Activated gamma-delta T cell treated with anti-CD3 and anti-CD28 coated beads, Interleukin-2, amount 50 U/mL, for 16 hours (primary cell): ENCODE results near the gene OBI1.

Experiments used
- DNase-seq: peaks from one replicate; pipeline ENCODE4 v3.0.0-alpha.2; 2020; ENCODE audit warnings: low read depth

The OBI1 gene

GRCh38 chr13:78658630-78659449 is at the start of gene OBI1:
TSS of gene OBI1 (minus strand) at chr13:78659155. CDS start at chr13:78659120, 35 bp downstream.
- peak; percentile 88 for DNase-seq

GRCh38 chr13:78701383-78701782 is 42.4 kb upstream of the OBI1 start:
- DNase-seq = no peak

GRCh38 chr13:78700121-78700910 is 41.4 kb upstream of the OBI1 start:
- no peak for DNase-seq

GRCh38 chr13:78689011-78689410 is 30.1 kb upstream of the OBI1 start:
- no peak for DNase-seq

GRCh38 chr13:78686461-78686860 is 27.5 kb upstream of the OBI1 start:
- no peak for DNase-seq

GRCh38 chr13:78680576-78681350 is 21.8 kb upstream of the OBI1 start:
- no peak for DNase-seq

GRCh38 chr13:78680115-78680561 is 21.2 kb upstream of the OBI1 start:
- no peak for DNase-seq

GRCh38 chr13:78679329-78679728 is 20.4 kb upstream of the OBI1 start:
- DNase-seq = no peak

- no peak for DNase-seq
These were observed 16.2 kb upstream of the OBI1 start for GRCh38 chr13:78675112-78675511.

- DNase-seq = no peak
These were observed 15.7 kb upstream of the OBI1 start for GRCh38 chr13:78674638-78675037.

GRCh38 chr13:78662467-78662866 is 3.5 kb upstream of the OBI1 start:
- no peak for DNase-seq

- no peak for DNase-seq
These were observed 1.5 kb upstream of the OBI1 start for GRCh38 chr13:78660495-78660857.

- no peak for DNase-seq
These were observed 958 bp upstream of the OBI1 start for GRCh38 chr13:78659732-78660494.

- DNase-seq = no peak
These were observed 435 bp upstream of the OBI1 start for GRCh38 chr13:78659450-78659730.

- no peak for DNase-seq
These were observed 991 bp downstream of the OBI1 start for GRCh38 chr13:78657699-78658629.

- DNase-seq = no peak
These were observed 3.0 kb downstream of the OBI1 start for GRCh38 chr13:78655906-78656305.

- DNase-seq = no peak
These were observed 3.9 kb downstream of the OBI1 start for GRCh38 chr13:78655007-78655406.

- DNase-seq = no peak
These were observed 6.3 kb downstream of the OBI1 start for GRCh38 chr13:78652651-78653050.

- no peak for DNase-seq
These were observed 8.3 kb downstream of the OBI1 start for GRCh38 chr13:78650717-78651083.

- no peak for DNase-seq
These were observed 8.8 kb downstream of the OBI1 start for GRCh38 chr13:78649997-78650716.
